ENCODE data around the gene MPP3. TPM values are rescaled to one million over a fixed set of nuclear protein-coding genes. Genes with fewer than 3 reads are reported as not detected.
"Not testable (repeated sequence)": the region's sequence is repeated elsewhere in the genome, so short reads cannot be mapped to it uniquely, and the experiment has no call there.

Gene MPP3
- total RNA-seq, 2 experiments from 2014 or later: 0.37 to 0.41 TPM

GRCh38 chr17:43875476-43876147 is 42.7 kb upstream of the MPP3 start:
- no peaks in the 10 kb centered on the region for H3K9me3 Mint-ChIP-seq (ENCODE audit: low read depth)
- ChIA-PET POLR2A (no interaction called here), CTCF (interaction anchor here (0.9 kb wide), 1 partner anchor 28 kb away, joined by 3 read pairs; no protein-coding TSS in a partner anchor)
- H3K4me1 Mint-ChIP-seq: no peaks in the 10 kb centered on the region
- H3K27ac Mint-ChIP-seq: no peak overlapping the region
- no peak overlapping the region for H3K4me3 Mint-ChIP-seq
- DNase-seq (no peak), ATAC-seq (no peak)
- peaks cover 3% of the 10 kb centered on the region for H3K27me3 Mint-ChIP-seq
- H3K36me3 Mint-ChIP-seq (ENCODE audit: low read depth): no peaks in the 10 kb centered on the region
- intact Hi-C loops (cut with DNase I, micrococcal nuclease): no loop called here

- Mint-ChIP-seq H3K4me3 (no peak overlapping the region), H3K9me3 (ENCODE audit: low read depth) (no peaks in the 10 kb centered on the region), H3K27me3 (peaks cover 3% of the 10 kb centered on the region), H3K36me3 (ENCODE audit: low read depth) (no peaks in the 10 kb centered on the region), H3K4me1 (no peaks in the 10 kb centered on the region), H3K27ac (no peak overlapping the region)
- CTCF ChIA-PET: no interaction called here
- intact Hi-C loops (cut with DNase I, micrococcal nuclease): no loop called here
- no peak for DNase-seq
- ATAC-seq: no peak
- POLR2A ChIA-PET: no interaction called here
Observed at GRCh38 chr17:43874293-43874692, 41.3 kb upstream of the MPP3 start.

GRCh38 chr17:43873815-43874214 is 40.9 kb upstream of the MPP3 start:
- Mint-ChIP-seq H3K27ac (no peak overlapping the region), H3K4me1 (no peaks in the 10 kb centered on the region)
- POLR2A ChIA-PET: no interaction called here

GRCh38 chr17:43873091-43873490 is 40.1 kb upstream of the MPP3 start:
- intact Hi-C loops (cut with DNase I, micrococcal nuclease): no loop called here
- ChIA-PET POLR2A (no interaction called here), CTCF (no interaction called here)
- Mint-ChIP-seq H3K36me3 (ENCODE audit: low read depth) (no peaks in the 10 kb centered on the region), H3K4me1 (no peaks in the 10 kb centered on the region), H3K9me3 (ENCODE audit: low read depth) (peaks cover 2% of the 10 kb centered on the region), H3K27me3 (peaks cover 9% of the 10 kb centered on the region), H3K27ac (no peak overlapping the region), H3K4me3 (no peak overlapping the region)
- DNase-seq: no peak
- no peak for ATAC-seq

More at GRCh38 chr17:43873815-43874214, 40.9 kb upstream of the MPP3 start:
- no peaks in the 10 kb centered on the region for H3K36me3 Mint-ChIP-seq (ENCODE audit: low read depth)
- no peak overlapping the region for H3K4me3 Mint-ChIP-seq
- no peak for ATAC-seq
- intact Hi-C loops (cut with DNase I, micrococcal nuclease): no loop called here
- peaks cover 3% of the 10 kb centered on the region for H3K27me3 Mint-ChIP-seq
- no peak for DNase-seq
- H3K9me3 Mint-ChIP-seq (ENCODE audit: low read depth): no peaks in the 10 kb centered on the region
- CTCF ChIA-PET: no interaction called here

- POLR2A ChIA-PET: no interaction called here
Observed at GRCh38 chr17:43871946-43872690, 39.2 kb upstream of the MPP3 start.

GRCh38 chr17:43869031-43869430 is 36.1 kb upstream of the MPP3 start:
- intact Hi-C loops (cut with DNase I, micrococcal nuclease); H3K27ac Mint-ChIP-seq; POLR2A ChIA-PET; H3K4me3 Mint-ChIP-seq; H3K36me3 Mint-ChIP-seq (ENCODE audit: low read depth); DNase-seq; H3K9me3 Mint-ChIP-seq (ENCODE audit: low read depth); ATAC-seq; H3K4me1 Mint-ChIP-seq: not testable (repeated sequence)
- H3K27me3 Mint-ChIP-seq: peaks cover 16% of the 10 kb centered on the region
- CTCF ChIA-PET: interaction anchor here (1.3 to 3.2 kb wide), 2 partner anchors 9 to 23 kb away, joined by 4 to 15 read pairs; no protein-coding TSS in a partner anchor

More at GRCh38 chr17:43871946-43872690, 39.2 kb upstream of the MPP3 start:
- intact Hi-C loops (cut with DNase I, micrococcal nuclease): no loop called here
- CTCF ChIA-PET: no interaction called here
- ATAC-seq (no peak), DNase-seq (no peak)
- Mint-ChIP-seq H3K36me3 (ENCODE audit: low read depth) (no peaks in the 10 kb centered on the region), H3K9me3 (ENCODE audit: low read depth) (peaks cover 2% of the 10 kb centered on the region), H3K4me1 (no peaks in the 10 kb centered on the region), H3K27me3 (peaks cover 12% of the 10 kb centered on the region), H3K4me3 (no peak overlapping the region), H3K27ac (no peak overlapping the region)

- intact Hi-C loops (cut with DNase I, micrococcal nuclease): no loop called here
- ATAC-seq (no peak), DNase-seq (no peak)
- no peaks in the 10 kb centered on the region for H3K4me1 Mint-ChIP-seq
- no peaks in the 10 kb centered on the region for H3K36me3 Mint-ChIP-seq (ENCODE audit: low read depth)
- no peak overlapping the region for H3K4me3 Mint-ChIP-seq
- peaks cover 2% of the 10 kb centered on the region for H3K9me3 Mint-ChIP-seq (ENCODE audit: low read depth)
- H3K27ac Mint-ChIP-seq: no peak overlapping the region
- CTCF ChIA-PET: interaction anchor here (0.6 to 3.2 kb wide), 3 partner anchors 10 to 999 kb away, joined by 3 to 15 read pairs (median 4); no protein-coding TSS in a partner anchor
- H3K27me3 Mint-ChIP-seq: peaks cover 16% of the 10 kb centered on the region
- POLR2A ChIA-PET: no interaction called here
Observed at GRCh38 chr17:43868226-43868994, 35.5 kb upstream of the MPP3 start.

GRCh38 chr17:43864161-43864984 is 31.4 kb upstream of the MPP3 start:
- Mint-ChIP-seq H3K27me3 (peaks cover 13% of the 10 kb centered on the region), H3K36me3 (ENCODE audit: low read depth) (no peaks in the 10 kb centered on the region), H3K4me3 (no peak overlapping the region), H3K27ac (no peak overlapping the region), H3K4me1 (no peaks in the 10 kb centered on the region), H3K9me3 (ENCODE audit: low read depth) (peaks cover 2% of the 10 kb centered on the region)
- intact Hi-C loops (cut with DNase I, micrococcal nuclease): no loop called here
- DNase-seq (no peak), ATAC-seq (no peak)
- CTCF ChIA-PET: interaction anchor here (0.7 to 2.0 kb wide), 4 partner anchors 14 to 36 kb away, joined by 3 to 7 read pairs (median 5); partner anchors contain the start of gene CD300LG
- POLR2A ChIA-PET: no interaction called here

GRCh38 chr17:43861960-43862359 is 29.0 kb upstream of the MPP3 start:
- H3K36me3 Mint-ChIP-seq (ENCODE audit: low read depth): no peaks in the 10 kb centered on the region

GRCh38 chr17:43860927-43861622 is 28.1 kb upstream of the MPP3 start:
- DNase-seq (no peak), ATAC-seq (no peak)
- ChIA-PET POLR2A (no interaction called here), CTCF (interaction anchor here (4.1 kb wide), 1 partner anchor 15 kb away, joined by 17 read pairs; the partner anchor contains the start of gene CD300LG)
- H3K36me3 Mint-ChIP-seq (ENCODE audit: low read depth): no peaks in the 10 kb centered on the region
- no peak overlapping the region for H3K27ac Mint-ChIP-seq
- no peak overlapping the region for H3K4me3 Mint-ChIP-seq
- H3K27me3 Mint-ChIP-seq: peaks cover 3% of the 10 kb centered on the region
- no peaks in the 10 kb centered on the region for H3K4me1 Mint-ChIP-seq
- H3K9me3 Mint-ChIP-seq (ENCODE audit: low read depth): no peaks in the 10 kb centered on the region
- intact Hi-C loops (cut with DNase I, micrococcal nuclease): no loop called here

More at GRCh38 chr17:43861960-43862359, 29.0 kb upstream of the MPP3 start:
- CTCF ChIA-PET: interaction anchor here (1.0 to 4.1 kb wide), 2 partner anchors 15 to 18 kb away, joined by 3 to 17 read pairs; partner anchors contain the start of gene CD300LG
- H3K4me3 Mint-ChIP-seq: no peak overlapping the region
- peaks cover 5% of the 10 kb centered on the region for H3K27me3 Mint-ChIP-seq
- H3K27ac Mint-ChIP-seq: no peak overlapping the region
- no peaks in the 10 kb centered on the region for H3K9me3 Mint-ChIP-seq (ENCODE audit: low read depth)
- intact Hi-C loops (cut with DNase I, micrococcal nuclease): no loop called here
- no peak for DNase-seq
- no peak for ATAC-seq
- no peaks in the 10 kb centered on the region for H3K4me1 Mint-ChIP-seq
- POLR2A ChIA-PET: no interaction called here
